ENCODE results near the gene MAP2K5.

Gene MAP2K5

GRCh38 chr15:67769497-67770357 is 227.2 kb downstream of the MAP2K5 start (continued):
- TF ChIP-seq ZNF76 (tag by site-specific recombination; IDR thresholded peaks at IDR 0.05; ENCODE audit: borderline replicate concordance, low read depth): peak; percentile 45; the same call in 1 of the 2 replicates
- TF ChIP-seq, protein P1, sequence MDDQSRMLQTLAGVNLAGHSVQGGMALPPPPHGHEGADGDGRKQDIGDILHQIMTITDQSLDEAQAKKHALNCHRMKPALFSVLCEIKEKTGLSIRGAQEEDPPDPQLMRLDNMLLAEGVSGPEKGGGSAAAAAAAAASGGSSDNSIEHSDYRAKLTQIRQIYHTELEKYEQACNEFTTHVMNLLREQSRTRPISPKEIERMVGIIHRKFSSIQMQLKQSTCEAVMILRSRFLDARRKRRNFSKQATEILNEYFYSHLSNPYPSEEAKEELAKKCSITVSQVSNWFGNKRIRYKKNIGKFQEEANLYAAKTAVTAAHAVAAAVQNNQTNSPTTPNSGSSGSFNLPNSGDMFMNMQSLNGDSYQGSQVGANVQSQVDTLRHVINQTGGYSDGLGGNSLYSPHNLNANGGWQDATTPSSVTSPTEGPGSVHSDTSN (CRISPR knock-in tag; IDR thresholded peaks at IDR 0.05): no peak
- TF ChIP-seq ZNF433 (tag by site-specific recombination; IDR thresholded peaks at IDR 0.05; ENCODE audit: low read depth): no peak
- no peak for TF ChIP-seq ZNF560 (tag by site-specific recombination; IDR thresholded peaks at IDR 0.05; ENCODE audit: borderline replicate concordance)
- TF ChIP-seq, protein P2, sequence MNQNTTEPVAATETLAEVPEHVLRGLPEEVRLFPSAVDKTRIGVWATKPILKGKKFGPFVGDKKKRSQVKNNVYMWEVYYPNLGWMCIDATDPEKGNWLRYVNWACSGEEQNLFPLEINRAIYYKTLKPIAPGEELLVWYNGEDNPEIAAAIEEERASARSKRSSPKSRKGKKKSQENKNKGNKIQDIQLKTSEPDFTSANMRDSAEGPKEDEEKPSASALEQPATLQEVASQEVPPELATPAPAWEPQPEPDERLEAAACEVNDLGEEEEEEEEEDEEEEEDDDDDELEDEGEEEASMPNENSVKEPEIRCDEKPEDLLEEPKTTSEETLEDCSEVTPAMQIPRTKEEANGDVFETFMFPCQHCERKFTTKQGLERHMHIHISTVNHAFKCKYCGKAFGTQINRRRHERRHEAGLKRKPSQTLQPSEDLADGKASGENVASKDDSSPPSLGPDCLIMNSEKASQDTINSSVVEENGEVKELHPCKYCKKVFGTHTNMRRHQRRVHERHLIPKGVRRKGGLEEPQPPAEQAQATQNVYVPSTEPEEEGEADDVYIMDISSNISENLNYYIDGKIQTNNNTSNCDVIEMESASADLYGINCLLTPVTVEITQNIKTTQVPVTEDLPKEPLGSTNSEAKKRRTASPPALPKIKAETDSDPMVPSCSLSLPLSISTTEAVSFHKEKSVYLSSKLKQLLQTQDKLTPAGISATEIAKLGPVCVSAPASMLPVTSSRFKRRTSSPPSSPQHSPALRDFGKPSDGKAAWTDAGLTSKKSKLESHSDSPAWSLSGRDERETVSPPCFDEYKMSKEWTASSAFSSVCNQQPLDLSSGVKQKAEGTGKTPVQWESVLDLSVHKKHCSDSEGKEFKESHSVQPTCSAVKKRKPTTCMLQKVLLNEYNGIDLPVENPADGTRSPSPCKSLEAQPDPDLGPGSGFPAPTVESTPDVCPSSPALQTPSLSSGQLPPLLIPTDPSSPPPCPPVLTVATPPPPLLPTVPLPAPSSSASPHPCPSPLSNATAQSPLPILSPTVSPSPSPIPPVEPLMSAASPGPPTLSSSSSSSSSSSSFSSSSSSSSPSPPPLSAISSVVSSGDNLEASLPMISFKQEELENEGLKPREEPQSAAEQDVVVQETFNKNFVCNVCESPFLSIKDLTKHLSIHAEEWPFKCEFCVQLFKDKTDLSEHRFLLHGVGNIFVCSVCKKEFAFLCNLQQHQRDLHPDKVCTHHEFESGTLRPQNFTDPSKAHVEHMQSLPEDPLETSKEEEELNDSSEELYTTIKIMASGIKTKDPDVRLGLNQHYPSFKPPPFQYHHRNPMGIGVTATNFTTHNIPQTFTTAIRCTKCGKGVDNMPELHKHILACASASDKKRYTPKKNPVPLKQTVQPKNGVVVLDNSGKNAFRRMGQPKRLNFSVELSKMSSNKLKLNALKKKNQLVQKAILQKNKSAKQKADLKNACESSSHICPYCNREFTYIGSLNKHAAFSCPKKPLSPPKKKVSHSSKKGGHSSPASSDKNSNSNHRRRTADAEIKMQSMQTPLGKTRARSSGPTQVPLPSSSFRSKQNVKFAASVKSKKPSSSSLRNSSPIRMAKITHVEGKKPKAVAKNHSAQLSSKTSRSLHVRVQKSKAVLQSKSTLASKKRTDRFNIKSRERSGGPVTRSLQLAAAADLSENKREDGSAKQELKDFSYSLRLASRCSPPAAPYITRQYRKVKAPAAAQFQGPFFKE (tag by site-specific recombination; IDR thresholded peaks at IDR 0.05; ENCODE audit: borderline replicate concordance): no peak
- no peak for TF ChIP-seq ZNF169 (tag by site-specific recombination; IDR thresholded peaks at IDR 0.05)
- no peak for TF ChIP-seq ZNF792 (tag by site-specific recombination; IDR thresholded peaks at IDR 0.05)
- TF ChIP-seq ZSCAN23 (tag by site-specific recombination; IDR thresholded peaks at IDR 0.05): no peak
- TF ChIP-seq PRDM1 (tag by site-specific recombination; IDR thresholded peaks at IDR 0.05): no peak
- no peak for TF ChIP-seq ZNF777 (tag by site-specific recombination; IDR thresholded peaks at IDR 0.05; ENCODE audit: borderline replicate concordance)
- TF ChIP-seq ZBTB49 (tag by site-specific recombination; IDR thresholded peaks at IDR 0.05; ENCODE audit: low read depth): no peak
- TF ChIP-seq ZNF155 (tag by site-specific recombination; IDR thresholded peaks at IDR 0.05): no peak
- TF ChIP-seq ZNF596 (tag by site-specific recombination; IDR thresholded peaks at IDR 0.05): no peak
- no peak for TF ChIP-seq ZNF585B (tag by site-specific recombination; IDR thresholded peaks at IDR 0.05)
- TF ChIP-seq, protein P3, sequence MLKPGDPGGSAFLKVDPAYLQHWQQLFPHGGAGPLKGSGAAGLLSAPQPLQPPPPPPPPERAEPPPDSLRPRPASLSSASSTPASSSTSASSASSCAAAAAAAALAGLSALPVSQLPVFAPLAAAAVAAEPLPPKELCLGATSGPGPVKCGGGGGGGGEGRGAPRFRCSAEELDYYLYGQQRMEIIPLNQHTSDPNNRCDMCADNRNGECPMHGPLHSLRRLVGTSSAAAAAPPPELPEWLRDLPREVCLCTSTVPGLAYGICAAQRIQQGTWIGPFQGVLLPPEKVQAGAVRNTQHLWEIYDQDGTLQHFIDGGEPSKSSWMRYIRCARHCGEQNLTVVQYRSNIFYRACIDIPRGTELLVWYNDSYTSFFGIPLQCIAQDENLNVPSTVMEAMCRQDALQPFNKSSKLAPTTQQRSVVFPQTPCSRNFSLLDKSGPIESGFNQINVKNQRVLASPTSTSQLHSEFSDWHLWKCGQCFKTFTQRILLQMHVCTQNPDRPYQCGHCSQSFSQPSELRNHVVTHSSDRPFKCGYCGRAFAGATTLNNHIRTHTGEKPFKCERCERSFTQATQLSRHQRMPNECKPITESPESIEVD (tag by site-specific recombination; IDR thresholded peaks at IDR 0.05): peak; percentile 85
- no peak for TF ChIP-seq ZNF274 (IDR thresholded peaks at IDR 0.05; ENCODE audit: low read length)
- no peak for TF ChIP-seq ZNF274 (tag by site-specific recombination; IDR thresholded peaks at IDR 0.05; ENCODE audit: borderline replicate concordance)
- TF ChIP-seq ZNF658 (tag by site-specific recombination; IDR thresholded peaks at IDR 0.05): no peak
- TF ChIP-seq, protein P4, sequence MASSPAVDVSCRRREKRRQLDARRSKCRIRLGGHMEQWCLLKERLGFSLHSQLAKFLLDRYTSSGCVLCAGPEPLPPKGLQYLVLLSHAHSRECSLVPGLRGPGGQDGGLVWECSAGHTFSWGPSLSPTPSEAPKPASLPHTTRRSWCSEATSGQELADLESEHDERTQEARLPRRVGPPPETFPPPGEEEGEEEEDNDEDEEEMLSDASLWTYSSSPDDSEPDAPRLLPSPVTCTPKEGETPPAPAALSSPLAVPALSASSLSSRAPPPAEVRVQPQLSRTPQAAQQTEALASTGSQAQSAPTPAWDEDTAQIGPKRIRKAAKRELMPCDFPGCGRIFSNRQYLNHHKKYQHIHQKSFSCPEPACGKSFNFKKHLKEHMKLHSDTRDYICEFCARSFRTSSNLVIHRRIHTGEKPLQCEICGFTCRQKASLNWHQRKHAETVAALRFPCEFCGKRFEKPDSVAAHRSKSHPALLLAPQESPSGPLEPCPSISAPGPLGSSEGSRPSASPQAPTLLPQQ (tag by site-specific recombination; IDR thresholded peaks at IDR 0.05): no peak
- no peak for TF ChIP-seq ZNF223 (tag by site-specific recombination; IDR thresholded peaks at IDR 0.05)
- TF ChIP-seq ZNF292 (tag by site-specific recombination; IDR thresholded peaks at IDR 0.05; ENCODE audit: borderline replicate concordance, low read depth): no peak
- no peak for TF ChIP-seq ZNF146 (tag by site-specific recombination; IDR thresholded peaks at IDR 0.05)
- 0 out of 2 replicates have a peak, but pooled peaks have one; percentile 17 for TF ChIP-seq ZNF600 (tag by site-specific recombination; IDR thresholded peaks at IDR 0.05)
- no peak for TF ChIP-seq MEIS1 (CRISPR knock-in tag; IDR thresholded peaks at IDR 0.05; ENCODE audit: borderline replicate concordance)
- TF ChIP-seq, protein P5, sequence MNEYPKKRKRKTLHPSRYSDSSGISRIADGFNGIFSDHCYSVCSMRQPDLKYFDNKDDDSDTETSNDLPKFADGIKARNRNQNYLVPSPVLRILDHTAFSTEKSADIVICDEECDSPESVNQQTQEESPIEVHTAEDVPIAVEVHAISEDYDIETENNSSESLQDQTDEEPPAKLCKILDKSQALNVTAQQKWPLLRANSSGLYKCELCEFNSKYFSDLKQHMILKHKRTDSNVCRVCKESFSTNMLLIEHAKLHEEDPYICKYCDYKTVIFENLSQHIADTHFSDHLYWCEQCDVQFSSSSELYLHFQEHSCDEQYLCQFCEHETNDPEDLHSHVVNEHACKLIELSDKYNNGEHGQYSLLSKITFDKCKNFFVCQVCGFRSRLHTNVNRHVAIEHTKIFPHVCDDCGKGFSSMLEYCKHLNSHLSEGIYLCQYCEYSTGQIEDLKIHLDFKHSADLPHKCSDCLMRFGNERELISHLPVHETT (tag by site-specific recombination; IDR thresholded peaks at IDR 0.05): no peak
